D721Med (cell line): ENCODE results near the gene SUCLG2.

Source experiments
- DNase-seq: peaks from one replicate; pipeline ENCODE4 v3.0.0; 2011; ENCODE audit warnings: low spot score; ENCODE audit not compliant: insufficient read length
- FAIRE-seq: peaks from 2 replicates; lab custom pipeline; 2011; peaks lifted over from hg19 to GRCh38; lab: Jason Lieb, UNC
- TF ChIP-seq, protein P1 (sequence below): IDR thresholded peaks from 2 replicates; pipeline ENCODE4 v1.5.1; 2012; ENCODE audit warnings: mild to moderate bottlenecking, control low read depth; ENCODE audit not compliant: insufficient read depth; ENCODE audit errors: missing control alignments

SUCLG2 gene

DNA sequence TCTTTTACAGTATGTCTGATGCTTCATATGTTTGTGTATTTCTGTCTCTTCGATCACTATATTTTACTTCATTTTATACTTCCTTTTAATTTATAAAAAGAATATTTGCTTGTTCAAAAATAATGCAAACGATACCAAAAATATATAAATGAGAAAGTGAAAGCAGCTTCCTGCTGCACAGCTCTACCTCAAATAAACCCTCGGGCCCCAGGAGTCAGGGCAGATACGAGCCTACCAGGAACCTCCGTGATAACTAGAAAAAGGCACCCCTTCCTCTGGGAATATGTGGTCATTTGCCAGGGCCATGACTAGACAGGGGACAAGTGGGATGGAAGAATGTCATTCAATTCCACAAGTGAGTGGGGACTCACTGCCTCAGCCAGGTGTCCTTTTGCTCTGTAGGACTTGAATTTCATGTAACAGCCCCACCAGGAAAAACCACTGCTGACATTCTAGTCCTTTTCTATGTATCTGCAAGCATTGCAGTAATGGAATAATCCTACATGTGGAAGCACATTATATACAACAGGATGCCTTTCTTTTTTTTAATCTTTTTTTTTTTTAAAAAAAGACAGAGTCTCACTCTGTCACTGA, 133.3 kb downstream of the SUCLG2 start:
- TF ChIP-seq, protein P1, sequence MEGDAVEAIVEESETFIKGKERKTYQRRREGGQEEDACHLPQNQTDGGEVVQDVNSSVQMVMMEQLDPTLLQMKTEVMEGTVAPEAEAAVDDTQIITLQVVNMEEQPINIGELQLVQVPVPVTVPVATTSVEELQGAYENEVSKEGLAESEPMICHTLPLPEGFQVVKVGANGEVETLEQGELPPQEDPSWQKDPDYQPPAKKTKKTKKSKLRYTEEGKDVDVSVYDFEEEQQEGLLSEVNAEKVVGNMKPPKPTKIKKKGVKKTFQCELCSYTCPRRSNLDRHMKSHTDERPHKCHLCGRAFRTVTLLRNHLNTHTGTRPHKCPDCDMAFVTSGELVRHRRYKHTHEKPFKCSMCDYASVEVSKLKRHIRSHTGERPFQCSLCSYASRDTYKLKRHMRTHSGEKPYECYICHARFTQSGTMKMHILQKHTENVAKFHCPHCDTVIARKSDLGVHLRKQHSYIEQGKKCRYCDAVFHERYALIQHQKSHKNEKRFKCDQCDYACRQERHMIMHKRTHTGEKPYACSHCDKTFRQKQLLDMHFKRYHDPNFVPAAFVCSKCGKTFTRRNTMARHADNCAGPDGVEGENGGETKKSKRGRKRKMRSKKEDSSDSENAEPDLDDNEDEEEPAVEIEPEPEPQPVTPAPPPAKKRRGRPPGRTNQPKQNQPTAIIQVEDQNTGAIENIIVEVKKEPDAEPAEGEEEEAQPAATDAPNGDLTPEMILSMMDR: no peak
- no peak for DNase-seq
- FAIRE-seq: no peak

DNA sequence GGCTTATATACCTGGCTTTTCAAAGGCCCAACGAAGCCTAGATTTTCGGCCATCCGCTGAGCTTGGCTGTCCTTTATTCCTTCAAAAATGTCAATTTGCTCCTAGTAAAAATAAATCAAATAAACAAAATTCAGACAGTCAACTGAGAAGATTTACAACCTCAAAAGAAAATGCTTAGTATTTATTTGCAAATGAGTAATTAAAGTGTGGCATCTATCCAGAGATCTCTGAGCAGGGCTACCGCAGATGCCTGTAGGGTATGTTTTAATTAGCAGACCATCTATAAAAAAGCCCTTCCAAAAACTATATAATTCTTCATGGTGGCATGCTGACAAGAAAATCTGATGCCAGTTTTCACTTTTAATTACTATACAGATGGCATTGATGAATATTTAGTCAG, 136.2 kb downstream of the SUCLG2 start:
- no peak for FAIRE-seq
- no peak for DNase-seq
- TF ChIP-seq, protein P1: no peak

DNA sequence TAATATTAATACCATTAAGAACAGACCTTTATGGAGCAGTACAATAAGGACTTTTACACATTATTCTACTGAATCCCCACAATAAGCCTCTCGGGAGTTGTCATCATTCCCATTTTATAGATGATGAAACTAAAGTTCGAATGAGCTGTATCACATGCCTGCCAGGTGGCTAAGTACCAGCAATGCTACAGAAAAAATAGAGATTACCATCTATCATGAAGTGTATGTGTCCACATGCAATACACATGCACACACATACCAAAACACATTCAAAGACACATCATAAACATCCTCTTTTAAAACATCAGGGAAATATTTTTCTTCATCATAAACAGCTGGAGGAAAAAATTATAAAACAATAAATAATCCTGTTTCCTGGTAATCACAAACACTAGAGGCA, 136.6 kb downstream of the SUCLG2 start:
- DNase-seq: no peak
- TF ChIP-seq, protein P1: no peak
- FAIRE-seq: no peak

DNA sequence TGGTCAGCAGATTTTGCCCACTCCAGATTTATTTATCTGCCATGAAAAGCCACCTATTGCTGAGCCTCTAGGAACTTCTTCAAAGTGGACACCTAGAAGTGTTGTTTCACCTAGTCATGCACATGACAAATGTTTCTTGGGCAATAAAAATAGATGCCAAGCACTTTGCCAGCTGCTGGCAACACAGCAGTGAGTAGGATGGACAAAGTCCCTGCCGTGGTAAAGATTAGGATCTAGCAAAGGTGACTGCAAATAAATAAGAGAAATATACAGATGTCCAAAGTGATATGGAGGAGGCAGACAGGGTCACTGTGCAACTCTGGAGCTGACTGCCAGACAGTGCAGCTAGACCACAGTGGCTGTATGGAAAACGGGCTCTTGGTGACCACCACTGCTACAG, 137.9 kb downstream of the SUCLG2 start:
- TF ChIP-seq, protein P1: no peak
- DNase-seq (no peak), FAIRE-seq (no peak)

DNA sequence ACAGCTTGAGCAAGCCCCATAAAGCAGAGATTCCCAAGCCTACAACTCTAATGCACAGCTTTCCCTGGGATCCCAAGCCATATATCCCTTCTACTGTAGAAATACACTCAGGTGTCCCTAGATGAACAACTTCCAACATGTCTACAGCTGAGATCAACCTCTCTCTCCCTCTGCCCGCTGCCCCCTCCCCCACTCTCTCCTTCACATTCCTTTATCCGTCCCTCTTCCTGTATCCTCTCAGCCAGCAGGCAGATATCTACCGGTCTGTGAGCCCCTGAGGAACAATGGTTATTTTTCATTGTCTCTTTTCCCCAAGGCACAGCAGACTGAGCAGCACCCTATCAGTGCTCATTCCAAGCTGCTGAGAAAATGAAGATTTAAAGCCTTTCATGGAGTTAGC, 138.6 kb downstream of the SUCLG2 start:
- TF ChIP-seq, protein P1: no peak
- DNase-seq: no peak
- no peak for FAIRE-seq

DNA sequence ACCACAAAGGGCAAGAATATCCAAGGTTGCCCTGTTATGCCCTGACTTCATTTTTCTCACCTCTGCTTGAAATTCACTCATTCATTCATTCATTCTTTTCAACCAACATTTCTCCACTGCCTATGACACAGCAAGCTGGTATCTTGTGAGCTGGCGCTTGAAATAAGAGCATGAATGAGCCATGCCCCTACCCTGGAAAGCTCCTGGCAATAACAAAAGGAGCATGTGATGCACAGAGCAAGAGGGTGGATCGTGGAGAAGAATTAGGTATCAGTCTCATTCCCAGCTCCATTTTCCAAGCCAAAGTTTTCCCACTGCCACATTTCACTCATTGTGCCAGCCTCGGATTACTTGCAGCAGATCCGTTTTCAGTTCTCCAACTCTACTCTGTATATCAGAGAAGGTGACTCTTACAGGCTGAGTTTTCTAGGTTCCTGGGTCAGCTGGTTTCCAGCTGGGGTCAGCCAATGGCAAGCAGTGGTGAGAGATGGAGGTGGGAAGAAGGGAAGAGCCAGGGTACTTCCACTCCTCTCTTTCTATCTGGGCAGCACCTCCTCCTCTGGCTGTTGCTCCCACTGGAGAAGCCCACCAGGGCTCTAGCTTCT, 144.8 kb downstream of the SUCLG2 start:
- FAIRE-seq: no peak
- TF ChIP-seq, protein P1: no peak
- no peak for DNase-seq

DNA sequence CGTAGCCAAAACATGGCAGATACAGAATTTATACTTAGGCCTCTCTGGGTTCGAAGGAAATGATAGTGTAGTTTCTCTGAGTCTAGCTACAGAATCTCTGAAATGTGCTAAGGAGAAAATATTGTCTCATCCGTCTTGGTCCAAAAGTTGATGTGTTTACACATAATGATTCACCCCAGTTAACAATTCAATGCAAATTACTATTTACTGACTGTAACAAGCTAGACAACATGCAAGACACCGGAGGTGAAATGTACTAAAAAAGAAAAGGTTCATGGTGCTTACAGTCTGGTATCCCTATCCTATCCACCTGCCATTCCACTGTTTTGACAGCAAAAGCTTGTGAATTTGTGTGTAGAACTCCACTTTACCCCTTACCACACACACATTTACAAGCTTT, 146.8 kb downstream of the SUCLG2 start:
- DNase-seq (no peak), FAIRE-seq (no peak)
- TF ChIP-seq, protein P1: no peak
